GM08714 (cell line): ENCODE results near the gene ROBO1.

Experiments
- H3K4me3 ChIP-seq: fragments of 200-500 bp; sonication (Bioruptor generic); 2 replicates; pipeline ENCODE4 v1.5.1; 2014; ENCODE audit warnings: mild to moderate bottlenecking, low read length, inconsistent platforms
- ZNF274 ChIP-seq: IDR thresholded peaks from 2 replicates; pipeline ENCODE4 v1.6.1; 2012; ENCODE audit warnings: mild to moderate bottlenecking, low read depth, low read length

The ROBO1 gene

DNA sequence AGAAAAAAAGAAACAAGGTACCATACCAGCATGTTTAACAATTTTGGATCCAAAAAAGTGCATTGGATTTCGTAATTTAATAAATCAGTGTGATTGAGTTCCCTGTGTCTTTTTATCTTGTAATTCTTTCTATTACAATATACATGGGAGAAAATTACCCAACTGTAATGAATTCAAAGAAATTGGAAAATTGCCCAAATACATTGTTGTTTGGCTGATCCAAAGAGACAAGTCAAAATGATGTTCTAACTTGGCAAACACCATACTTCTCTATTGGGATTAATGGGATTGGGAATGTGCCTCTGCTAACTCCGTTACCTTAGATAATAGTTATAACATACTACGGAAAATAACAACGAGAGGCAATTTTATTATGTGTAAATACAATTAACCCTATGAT, 1097.1 kb downstream of the ROBO1 start:
- H3K4me3 ChIP-seq = no peak overlapping the region
- no peak for TF ChIP-seq ZNF274

DNA sequence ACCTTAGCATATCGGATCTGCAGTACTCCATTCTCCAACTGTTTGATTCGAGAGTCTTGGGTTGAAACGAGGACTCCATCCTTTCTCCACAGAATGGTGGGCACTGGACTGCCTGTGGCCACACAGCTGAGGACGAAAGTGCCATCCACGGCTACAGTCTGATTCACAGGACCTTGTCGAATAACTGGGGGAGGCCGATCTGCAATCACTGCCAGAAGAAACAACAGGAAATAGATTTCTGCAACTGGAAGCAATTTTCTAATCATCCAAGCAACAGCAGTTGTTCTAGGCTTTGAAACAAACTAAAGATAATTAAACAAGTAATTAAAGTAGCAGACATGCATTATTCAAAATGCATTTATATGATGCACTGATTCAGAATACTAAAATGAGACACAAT, 1097.7 kb downstream of the ROBO1 start:
- no peak for TF ChIP-seq ZNF274
- H3K4me3 ChIP-seq = no peak overlapping the region

DNA sequence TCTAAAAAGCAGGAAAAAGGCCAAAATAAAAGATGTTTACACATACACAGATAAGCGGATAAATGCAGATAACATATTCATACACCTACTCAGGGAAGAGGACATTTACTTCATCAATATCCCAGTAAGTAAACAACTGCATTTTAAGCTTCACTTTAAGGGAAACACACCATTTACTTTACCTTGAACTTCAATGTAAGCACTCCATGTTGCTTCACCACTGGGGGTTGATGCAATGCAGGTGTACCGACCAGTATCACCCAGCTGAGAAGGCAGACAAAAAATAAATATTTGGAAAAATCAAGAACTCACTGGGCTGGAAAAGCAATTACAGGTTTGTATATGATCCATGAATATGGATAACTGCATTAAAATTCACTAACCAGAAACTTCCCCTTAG, 1099.5 kb downstream of the ROBO1 start:
- TF ChIP-seq ZNF274 = no peak
- no peak overlapping the region for H3K4me3 ChIP-seq

DNA sequence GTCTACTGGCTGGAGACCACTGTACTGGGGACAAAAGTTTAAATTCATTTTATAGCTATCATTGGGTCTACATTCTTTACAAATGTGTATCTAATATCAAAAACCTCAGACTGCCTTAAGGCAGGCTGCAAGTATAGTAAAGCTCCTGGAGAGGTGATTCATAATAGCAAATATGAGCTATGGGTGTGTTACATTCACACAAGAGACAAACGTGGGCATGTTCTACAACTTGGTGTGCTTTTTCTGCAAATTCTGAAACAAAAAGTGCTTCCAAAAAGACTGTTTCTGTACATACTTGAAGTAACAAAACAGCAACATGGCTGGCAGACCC, 1101.4 kb downstream of the ROBO1 start:
- H3K4me3 ChIP-seq = no peak overlapping the region
- TF ChIP-seq ZNF274 = no peak

DNA sequence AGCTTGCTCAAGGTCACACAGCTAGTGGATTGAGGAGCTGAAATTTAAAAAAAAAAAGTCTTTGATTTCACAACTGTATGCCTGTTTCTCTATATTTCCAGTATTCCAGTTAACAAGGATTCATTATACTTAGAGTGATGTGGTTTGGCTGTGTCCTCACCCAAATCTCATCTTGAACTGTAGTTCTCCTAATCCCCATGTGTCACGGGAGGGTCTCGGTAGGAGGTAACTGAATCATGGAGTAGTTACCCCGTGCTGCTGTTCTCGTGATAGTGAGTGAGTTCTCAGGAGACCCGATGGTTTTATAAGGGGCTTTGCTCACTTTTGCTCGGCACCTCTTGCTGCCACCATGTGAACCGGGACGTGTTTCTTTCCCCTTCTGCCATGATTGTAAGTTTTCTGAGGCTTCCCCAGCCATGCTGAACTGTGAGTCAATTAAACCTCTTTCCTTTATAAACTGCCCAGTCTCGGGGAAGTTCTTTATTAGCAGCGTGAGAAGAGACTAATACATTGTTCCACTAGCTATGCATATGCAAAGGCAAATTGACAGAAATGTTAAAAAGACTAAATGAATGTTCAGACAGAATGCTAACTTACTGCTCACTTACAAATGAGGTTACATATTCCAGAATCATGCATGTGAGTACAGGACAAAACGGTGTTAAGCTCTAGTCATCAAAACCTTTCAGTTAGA, 1101.9 kb downstream of the ROBO1 start:
- H3K4me3 ChIP-seq = no peak overlapping the region
- TF ChIP-seq ZNF274 = no peak

DNA sequence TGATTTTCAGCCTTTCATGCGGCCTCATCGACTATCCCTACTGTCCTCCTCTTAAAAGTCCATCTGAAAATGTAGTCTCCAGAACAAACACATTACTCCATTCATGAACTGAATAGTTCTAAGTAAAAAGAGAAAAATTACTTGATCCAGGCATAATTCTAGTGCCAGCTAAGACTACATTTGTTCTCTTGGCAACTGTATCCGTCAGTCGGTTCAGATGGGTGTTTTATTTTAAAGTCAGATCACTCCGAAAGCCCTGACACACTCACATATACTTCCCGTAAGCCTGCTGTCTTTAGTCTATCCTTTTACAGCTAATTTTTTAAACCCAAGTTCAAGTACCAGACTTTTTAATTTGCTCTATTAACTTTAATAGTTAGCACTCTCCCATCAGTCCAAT, 1102.7 kb downstream of the ROBO1 start:
- TF ChIP-seq ZNF274 = no peak
- no peak overlapping the region for H3K4me3 ChIP-seq

DNA sequence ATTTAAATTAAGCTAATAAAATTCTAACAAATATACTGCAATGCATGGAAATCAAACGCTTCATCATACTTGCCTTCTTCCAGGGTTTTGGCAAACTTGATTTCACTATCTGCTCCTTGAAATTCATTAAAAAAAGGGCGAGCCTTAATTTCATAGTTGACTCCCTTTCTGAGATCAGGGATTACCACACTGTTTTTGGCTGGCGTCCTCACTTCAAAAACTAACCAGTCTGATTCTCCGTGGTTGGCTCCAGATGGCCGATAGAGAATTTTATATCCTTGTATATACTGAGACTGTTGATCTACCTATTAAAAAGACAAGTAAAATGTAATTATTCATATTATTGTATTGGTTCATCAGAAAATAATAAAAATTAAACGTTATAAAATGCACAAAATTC, 1106.8 kb downstream of the ROBO1 start:
- no peak for TF ChIP-seq ZNF274
- H3K4me3 ChIP-seq = no peak overlapping the region

DNA sequence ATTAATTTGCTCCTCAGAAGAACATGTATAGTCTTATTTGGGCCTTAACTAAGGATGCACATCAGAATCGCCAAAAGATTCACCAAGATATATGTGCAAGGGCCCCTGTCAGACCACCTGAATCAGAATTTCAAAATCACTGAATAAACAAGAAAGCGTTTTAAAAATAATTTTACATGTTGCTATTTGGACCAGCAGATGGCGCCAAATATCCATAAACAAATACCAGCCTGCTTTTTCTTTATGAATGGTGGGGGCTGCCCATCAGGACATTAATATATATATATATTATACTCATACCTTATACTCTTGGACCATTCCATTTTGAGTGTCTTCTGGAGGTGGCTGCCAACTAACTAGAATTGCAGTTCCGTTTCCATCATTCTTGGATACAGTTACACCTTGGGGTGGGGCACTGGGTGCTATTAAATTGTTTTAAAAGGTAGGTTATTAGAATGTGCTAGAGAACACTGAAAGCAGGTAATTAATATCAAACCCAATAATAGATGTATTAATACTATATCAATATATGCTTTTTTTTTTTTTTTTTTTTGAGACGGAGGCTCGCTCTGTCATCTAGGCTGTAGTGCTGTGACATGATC, 1108.3 kb downstream of the ROBO1 start:
- TF ChIP-seq ZNF274 = no peak
- H3K4me3 ChIP-seq = no peak overlapping the region

DNA sequence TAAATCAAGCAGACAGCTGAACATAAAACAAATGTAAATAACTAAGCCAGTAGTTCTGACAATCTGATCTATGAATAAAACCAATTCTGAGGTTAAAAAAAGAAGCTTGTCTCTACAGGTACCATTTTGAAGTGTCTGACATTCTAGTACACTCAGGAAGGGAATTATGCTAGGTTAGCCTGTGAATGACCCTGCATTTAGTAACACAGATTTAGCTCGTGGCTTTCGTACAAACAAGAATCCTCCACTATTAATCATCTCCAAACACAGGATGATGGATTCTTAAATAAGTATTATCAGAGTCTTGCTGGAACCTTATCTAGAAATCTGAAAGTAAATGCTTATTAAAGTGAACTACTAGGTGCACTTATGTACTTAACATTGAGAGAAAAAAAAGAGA, 1120.1 kb downstream of the ROBO1 start:
- H3K4me3 ChIP-seq = no peak overlapping the region
- no peak for TF ChIP-seq ZNF274

DNA sequence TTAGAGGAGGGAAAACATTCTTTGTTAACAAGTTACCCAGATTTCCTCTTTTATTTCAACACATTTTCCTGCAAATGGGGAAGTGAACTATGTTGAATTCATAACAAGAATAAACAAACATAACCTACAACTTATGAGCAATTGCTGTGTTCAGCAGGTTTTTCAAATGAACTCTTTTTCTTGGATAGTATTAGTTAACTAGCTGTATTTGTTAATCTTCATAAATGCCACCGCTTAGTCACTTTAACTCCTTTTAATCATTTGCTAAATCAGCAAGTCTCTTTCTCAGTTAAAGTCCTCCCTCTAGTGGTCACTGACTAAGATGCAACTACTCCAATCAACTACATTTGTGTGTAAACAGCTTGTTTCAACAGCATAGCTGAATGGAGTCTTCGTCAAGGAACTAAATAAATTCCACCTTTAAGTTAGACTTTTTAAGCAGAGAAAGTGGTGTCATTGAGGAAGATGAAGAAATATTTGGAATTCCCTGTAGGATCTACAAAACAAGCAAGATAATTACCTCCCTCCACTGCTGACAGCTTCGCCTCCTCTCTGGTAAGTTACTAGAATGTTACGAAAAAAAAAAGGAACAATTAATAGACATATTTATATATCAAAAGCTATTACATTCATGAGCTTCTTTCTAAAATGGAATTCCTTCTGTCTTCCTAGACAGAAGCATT, 1122.0 kb downstream of the ROBO1 start:
- no peak for TF ChIP-seq ZNF274
- H3K4me3 ChIP-seq = no peak overlapping the region

DNA sequence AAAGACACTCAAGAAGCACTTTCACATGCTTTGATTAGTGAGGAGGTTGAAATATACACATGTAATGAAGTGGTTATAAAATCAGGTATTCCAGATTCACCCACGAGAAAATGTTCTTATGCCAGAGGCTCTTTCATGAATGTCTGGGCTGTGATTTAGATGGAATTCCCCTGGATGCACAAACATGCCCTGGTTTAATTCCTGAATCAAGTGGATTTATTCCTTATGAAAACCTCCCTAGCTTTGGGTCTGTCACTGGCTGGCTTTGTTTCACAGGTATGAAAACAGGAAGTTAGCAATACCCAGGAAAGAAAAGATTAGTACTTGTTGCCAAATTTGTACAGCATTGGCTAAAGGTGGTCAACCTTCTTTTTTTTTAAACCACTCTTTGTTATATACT, 1123.0 kb downstream of the ROBO1 start:
- TF ChIP-seq ZNF274 = no peak
- no peak overlapping the region for H3K4me3 ChIP-seq

DNA sequence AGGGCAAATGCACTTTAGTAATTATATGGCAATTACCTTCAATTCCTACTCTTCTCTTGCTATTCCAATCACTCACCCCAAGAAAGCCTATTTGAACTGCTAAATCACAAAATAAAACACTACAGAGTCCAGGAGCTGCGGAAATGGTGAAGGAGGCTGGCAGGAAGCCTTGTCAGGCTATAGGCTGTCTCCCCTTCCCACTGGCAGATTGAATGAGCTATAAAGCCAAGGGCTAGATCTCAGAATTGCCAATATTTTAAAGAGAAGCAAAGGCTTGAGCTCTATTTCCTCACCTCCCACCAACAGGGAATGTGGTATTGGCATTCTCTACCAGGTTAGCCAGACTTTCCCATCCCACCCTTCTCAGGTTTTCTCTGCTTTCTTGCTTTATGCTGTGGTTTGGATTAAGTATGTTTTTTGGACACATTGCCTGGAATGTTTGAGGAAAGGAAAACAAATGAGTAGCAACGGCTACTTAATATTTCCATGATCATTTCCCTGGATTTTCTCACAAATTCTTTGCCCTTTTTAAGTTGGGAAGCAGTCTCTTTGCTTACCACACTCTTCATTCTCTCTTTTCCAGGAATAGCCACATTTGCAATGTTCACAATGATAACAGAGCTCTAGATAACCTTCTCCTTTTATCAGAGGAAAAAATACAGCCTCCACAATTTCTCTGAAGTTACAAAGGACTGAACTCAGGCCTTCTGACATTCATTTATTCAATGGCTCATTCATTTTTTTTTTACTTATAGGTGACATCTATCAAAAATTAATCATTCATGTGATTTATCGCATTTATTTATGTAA, 1125.4 kb downstream of the ROBO1 start:
- no peak overlapping the region for H3K4me3 ChIP-seq
- no peak for TF ChIP-seq ZNF274

DNA sequence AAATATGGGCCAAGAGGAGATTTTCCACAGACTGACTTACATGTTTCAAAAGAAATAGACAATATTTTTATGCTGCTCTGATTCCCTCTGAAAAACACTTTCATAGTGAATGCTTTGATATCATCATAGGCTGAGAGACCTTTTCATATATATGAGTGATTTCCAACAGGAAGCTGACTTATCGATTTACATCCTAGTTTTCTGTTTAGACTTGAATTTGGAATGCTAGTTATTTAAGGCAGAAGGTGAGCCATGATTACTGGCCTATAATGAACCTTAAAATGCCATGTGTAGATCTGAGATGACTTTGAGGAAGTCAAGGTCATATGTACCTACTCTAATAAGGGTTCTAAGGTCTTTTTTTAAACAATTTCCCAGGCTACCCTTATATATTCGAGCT, 1126.1 kb downstream of the ROBO1 start:
- H3K4me3 ChIP-seq = no peak overlapping the region
- no peak for TF ChIP-seq ZNF274

DNA sequence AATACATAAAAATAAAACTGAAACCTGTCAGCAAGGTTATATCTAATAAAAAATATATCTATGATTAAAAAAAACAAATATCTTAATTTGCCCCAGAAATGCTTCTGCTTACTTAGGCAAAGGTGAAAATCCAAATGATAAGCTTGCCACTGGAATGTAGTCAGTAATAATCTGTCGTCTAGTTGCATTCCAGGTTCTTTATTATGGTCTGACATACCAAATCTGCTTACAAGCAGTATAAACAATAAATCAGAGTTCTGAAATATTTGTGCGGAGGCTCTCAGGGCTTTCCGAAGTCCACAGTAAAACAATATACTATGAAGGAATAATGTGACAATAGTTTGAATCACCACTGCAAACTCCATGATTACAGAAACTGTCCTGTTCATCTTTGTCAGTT, 1133.5 kb downstream of the ROBO1 start:
- H3K4me3 ChIP-seq = no peak overlapping the region
- no peak for TF ChIP-seq ZNF274

DNA sequence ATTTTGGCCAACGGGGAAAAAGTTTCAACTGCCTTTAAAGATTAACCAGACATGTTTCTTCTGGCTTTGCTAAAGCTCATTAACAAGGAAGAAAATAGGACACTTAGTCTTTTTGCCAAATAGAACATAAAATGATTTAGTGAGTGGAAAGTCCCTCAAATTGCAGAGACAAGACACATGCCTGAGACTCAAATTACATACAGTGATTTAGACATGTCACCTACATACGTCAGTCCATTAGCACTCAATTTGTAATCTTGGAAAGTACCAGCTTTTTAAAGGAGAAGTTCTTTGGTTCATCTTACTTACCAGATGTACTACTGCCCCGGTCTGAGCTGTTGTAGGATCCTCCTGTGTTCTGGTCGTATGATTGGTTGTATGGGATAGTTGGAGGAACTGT, 1134.2 kb downstream of the ROBO1 start:
- H3K4me3 ChIP-seq = no peak overlapping the region
- TF ChIP-seq ZNF274 = no peak
